ENCODE data around the gene LRRC63.
"Not testable (repeated sequence)": the region's sequence is repeated elsewhere in the genome, so short reads cannot be mapped to it uniquely, and the experiment has no call there.

The LRRC63 gene, protein sequence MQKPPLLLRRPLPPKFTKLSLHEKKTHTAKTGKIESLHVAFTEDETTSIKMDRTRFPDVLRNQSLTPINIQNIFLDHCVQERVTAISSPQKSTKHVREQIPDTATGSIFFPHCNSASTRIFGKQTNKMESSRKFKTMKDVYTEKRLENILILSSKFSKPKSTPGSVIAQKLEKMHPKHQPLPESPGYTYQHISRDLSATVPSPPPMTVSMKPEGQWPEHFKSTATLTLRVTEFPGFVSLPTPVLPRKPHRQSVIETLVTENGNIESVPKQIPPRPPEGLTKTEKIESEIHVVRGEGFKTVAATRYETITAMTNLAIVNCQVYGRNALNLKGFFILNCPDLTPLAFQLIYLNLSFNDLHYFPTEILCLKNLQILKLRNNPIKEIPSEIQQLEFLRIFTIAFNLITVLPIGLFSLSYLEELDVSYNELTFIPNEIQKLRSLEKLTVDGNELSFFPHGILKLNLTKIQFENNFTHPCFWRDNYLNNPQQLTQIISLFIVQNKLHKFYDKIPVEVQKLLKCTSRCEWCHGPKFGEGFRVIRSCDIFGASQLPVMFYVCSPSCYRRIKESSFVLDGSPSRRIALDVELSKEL

DNA sequence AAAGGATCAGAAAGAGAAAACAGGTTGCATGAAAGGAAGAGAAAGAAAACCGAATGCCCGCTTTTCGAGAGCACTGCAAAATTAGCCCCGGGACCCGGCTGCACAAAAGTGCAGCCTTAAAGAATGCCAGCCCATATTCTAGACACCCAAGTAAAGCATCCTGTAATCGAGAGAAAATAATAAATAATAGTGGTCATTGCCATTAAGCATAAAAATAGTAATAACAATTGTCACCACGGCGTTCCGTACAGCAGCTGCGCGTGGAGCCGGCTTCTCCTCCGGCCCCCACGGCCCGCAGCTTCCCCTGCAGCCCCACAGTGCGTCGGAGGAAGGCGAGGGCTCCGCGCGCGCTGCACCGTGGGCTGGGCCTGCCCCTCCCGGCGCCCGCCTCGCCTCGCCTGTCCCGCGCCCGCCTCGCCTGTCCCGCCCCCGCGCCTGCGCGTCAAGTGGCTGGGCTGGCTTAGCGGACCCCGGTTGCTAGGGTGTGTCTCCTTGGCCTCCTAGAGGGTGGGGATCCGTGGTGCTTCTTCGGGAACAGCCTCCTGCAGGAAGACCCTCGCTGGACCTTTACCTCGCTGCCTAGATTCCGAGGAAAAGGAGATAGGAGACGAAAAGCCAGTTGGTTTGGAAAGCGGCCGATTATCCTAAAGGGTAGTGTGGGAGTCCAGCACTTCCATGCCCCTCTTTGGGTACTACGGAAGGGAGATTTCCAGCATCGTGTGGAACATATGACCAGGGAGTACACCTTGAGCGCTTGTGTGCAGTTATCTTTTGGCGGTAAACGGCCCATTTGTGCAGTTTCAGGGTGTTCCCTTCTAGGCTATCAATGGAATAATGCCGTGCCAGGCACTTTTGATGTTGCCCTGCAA, at the start of gene LRRC63:
Gene LRRC63, plus strand, starts transcription at position 446 of the 869 bp plus-strand sequence. CDS start 1,107 bp downstream, outside the sequence.
- Histone ChIP-seq H3K27me3 (ENCODE audit: control insufficient read depth in 1 of 2, insufficient read depth in 2 of 2, low read length in 2 of 2) (no peaks in the 10 kb centered on the region), H3K4me3 (ENCODE audit: low read depth in 1 of 2, low read length in 2 of 2) (peak within 1 kb of the TSS; percentile 47 to 65), H3K4me1 (ENCODE audit: insufficient read depth, low read length) (peaks cover 5% of the 10 kb centered on the region), H3K27ac (ENCODE audit: low read depth, low read length) (no peak within 1 kb of the TSS), H3K9ac (ENCODE audit: low read length) (no peak within 1 kb of the TSS), H3K9me3 (ENCODE audit: low read length) (no peaks in the 10 kb centered on the region), H3K36me3 (ENCODE audit: insufficient read depth, low read length) (no peaks in the 10 kb centered on the region)

DNA sequence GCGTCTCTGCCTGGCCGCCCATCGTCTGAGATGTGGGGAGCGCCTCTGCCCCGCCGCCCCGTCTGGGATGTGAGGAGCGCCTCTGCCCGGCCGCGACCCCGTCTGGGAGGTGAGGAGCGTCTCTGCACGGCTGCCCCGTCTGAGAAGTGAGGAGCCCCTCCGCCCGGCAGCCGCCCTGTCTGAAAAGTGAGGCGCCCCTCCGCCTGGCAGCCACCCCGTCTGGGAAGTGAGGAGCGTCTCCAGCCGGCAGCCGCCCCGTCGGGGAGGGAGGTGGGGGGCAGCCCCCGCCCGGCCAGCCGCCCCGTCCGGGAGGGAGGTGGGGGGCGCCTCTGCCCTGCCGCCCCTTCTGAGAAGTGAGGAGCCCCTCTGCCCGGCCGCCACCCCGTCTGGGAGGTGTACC, 49.0 kb upstream of the LRRC63 start:
- not testable (repeated sequence) for H3K9me3 ChIP-seq (ENCODE audit: low read length)

DNA sequence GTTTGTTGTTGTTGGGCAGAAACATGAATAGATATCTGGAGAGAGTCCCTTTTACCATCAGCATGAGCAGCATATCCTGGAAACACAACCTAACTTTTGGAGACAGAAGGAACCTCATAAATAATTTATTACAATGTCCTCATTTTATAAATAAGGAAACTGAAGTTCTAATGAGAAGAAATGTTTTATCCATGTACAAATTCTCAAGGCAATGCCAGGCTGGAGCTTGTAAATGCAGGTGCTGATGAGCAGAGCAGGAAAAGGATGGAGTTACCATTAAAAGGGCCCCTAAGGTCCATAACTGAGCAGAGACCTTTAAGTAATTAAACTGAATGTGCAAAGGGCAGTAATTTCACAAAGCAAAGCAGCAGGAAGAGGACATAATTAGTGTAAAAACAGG, 47.1 kb upstream of the LRRC63 start:
- H3K36me3 ChIP-seq (ENCODE audit: insufficient read depth, low read length): no peaks in the 10 kb centered on the region
- no peaks in the 10 kb centered on the region for H3K4me1 ChIP-seq (ENCODE audit: insufficient read depth, low read length)
- no peak overlapping the region for H3K4me3 ChIP-seq (ENCODE audit: low read depth in 1 of 2, low read length in 2 of 2)
- H3K27ac ChIP-seq (ENCODE audit: low read depth, low read length): no peak overlapping the region
- H3K9me3 ChIP-seq (ENCODE audit: low read length): no peaks in the 10 kb centered on the region
- H3K27me3 ChIP-seq (ENCODE audit: control insufficient read depth in 1 of 2, insufficient read depth in 2 of 2, low read length in 2 of 2): no peaks in the 10 kb centered on the region
- H3K9ac ChIP-seq (ENCODE audit: low read length): no peak overlapping the region

More for the DNA sequence above, 49.0 kb upstream of the LRRC63 start:
- H3K27me3 ChIP-seq (ENCODE audit: control insufficient read depth in 1 of 2, insufficient read depth in 2 of 2, low read length in 2 of 2); H3K4me1 ChIP-seq (ENCODE audit: insufficient read depth, low read length); H3K9ac ChIP-seq (ENCODE audit: low read length); H3K4me3 ChIP-seq (ENCODE audit: low read depth in 1 of 2, low read length in 2 of 2); H3K27ac ChIP-seq (ENCODE audit: low read depth, low read length); H3K36me3 ChIP-seq (ENCODE audit: insufficient read depth, low read length): not testable (repeated sequence)

DNA sequence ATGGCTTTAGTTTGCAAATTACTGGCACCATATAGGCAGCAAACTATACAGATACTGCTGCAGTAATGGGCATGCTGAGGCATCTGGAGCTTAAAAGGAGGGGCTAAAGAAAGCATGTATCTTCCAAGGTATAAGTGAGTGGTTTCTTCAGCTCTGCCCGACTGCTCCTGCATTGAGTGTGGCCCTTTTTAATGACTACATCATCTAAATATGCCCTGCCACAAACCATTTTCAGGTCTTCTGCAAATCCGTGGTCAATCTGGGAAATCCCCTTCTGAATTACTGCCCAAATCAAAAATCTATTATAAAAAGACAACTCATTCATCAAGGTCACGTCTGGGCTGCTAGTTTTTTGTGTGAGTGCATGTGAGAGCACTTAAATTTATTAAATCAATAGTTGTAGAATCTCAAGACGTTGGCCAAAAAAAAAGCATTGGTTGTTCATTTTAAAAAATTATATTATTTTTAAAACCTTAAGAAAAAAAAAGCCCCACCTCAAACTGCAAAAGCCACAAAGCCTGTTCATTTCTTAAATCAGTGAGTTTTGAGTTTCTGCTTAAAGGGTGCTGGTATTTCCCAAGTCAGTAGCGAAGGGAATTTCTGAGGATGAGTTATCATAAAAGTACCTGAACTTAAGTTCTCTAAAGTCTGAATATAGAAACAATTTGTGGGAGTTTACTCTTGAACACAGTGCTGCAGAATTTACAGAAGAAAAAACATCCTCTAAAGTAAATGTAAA, 46.1 kb upstream of the LRRC63 start:
- Histone ChIP-seq H3K9ac (ENCODE audit: low read length) (no peak overlapping the region), H3K27me3 (ENCODE audit: control insufficient read depth in 1 of 2, insufficient read depth in 2 of 2, low read length in 2 of 2) (no peaks in the 10 kb centered on the region), H3K4me3 (ENCODE audit: low read depth in 1 of 2, low read length in 2 of 2) (no peak overlapping the region), H3K36me3 (ENCODE audit: insufficient read depth, low read length) (no peaks in the 10 kb centered on the region), H3K9me3 (ENCODE audit: low read length) (no peaks in the 10 kb centered on the region), H3K4me1 (ENCODE audit: insufficient read depth, low read length) (no peaks in the 10 kb centered on the region), H3K27ac (ENCODE audit: low read depth, low read length) (no peak overlapping the region)

DNA sequence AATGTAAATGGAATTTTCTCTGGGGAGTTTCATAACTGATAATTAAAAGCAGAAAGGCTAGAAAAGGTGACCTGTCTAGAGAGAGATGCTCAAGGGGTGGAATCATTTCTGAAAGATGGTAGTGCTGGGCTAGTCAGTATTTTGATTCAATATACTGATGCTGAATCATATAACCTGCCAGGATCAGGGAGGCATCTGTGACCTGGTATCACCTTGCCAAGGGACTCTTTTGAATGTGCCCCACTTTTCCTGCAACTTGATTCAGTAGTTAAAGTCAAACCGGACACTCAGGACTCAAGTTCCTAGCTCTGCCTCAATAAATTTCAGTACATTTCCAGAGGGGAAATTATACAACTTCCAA, 45.5 kb upstream of the LRRC63 start:
- Histone ChIP-seq H3K27ac (ENCODE audit: low read depth, low read length) (no peak overlapping the region), H3K9ac (ENCODE audit: low read length) (no peak overlapping the region), H3K4me1 (ENCODE audit: insufficient read depth, low read length) (no peaks in the 10 kb centered on the region), H3K36me3 (ENCODE audit: insufficient read depth, low read length) (no peaks in the 10 kb centered on the region), H3K9me3 (ENCODE audit: low read length) (no peaks in the 10 kb centered on the region), H3K4me3 (ENCODE audit: low read depth in 1 of 2, low read length in 2 of 2) (no peak overlapping the region), H3K27me3 (ENCODE audit: control insufficient read depth in 1 of 2, insufficient read depth in 2 of 2, low read length in 2 of 2) (no peaks in the 10 kb centered on the region)

DNA sequence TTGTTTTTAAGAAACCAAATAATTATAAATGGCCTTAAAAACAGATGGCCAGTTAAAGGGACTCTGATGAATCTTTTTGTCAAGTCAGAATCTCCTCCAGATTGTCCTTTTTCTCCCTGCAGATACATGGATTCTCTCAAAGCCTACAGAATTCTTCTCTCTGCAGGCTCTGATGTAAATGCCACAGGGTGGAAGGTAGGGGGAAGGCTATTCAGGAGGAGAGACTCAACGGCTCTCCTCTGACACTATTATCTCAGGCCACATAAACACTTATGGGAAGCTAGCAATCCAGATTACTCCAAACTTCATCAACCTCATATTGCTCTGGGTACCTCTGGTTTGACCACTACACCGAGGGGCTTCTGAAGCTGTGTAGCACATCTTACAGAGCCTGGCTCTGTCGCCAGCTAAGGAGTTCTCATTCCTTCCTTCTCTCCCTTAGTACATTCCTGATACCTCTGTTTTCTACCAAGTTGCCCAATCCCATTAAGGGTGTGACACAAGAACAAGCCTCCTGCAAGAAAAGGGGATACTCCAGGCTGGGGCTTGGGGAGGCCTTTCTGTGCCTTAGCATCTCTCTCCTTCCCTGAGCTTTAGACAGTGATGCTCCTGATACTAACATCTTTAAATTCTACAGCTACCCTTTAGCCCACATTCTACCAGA, 44.6 kb upstream of the LRRC63 start:
- Histone ChIP-seq H3K27me3 (ENCODE audit: control insufficient read depth in 1 of 2, insufficient read depth in 2 of 2, low read length in 2 of 2) (no peaks in the 10 kb centered on the region), H3K36me3 (ENCODE audit: insufficient read depth, low read length) (no peaks in the 10 kb centered on the region), H3K9me3 (ENCODE audit: low read length) (no peaks in the 10 kb centered on the region), H3K27ac (ENCODE audit: low read depth, low read length) (no peak overlapping the region), H3K4me3 (ENCODE audit: low read depth in 1 of 2, low read length in 2 of 2) (no peak overlapping the region), H3K9ac (ENCODE audit: low read length) (no peak overlapping the region), H3K4me1 (ENCODE audit: insufficient read depth, low read length) (no peaks in the 10 kb centered on the region)

DNA sequence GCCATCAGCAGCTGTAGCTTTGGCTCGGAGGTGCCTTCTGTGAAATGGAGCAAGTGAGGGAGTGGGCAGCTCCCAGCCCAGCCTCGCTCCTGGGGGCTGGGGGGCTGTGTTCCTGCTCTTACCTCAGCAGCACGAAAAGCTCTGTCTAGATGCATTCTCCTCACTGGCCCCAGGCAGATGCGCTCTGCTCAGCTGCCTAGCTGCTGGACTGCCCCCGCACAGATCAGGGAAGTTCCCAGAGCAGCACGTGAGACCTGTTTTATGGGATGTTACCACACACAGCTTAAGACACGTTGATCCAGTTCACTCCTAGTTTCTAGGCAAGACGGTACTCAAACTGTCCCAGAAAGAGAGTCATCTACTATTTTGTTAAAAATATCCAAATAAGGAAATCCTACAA, 43.4 kb upstream of the LRRC63 start:
- Histone ChIP-seq H3K27ac (ENCODE audit: low read depth, low read length) (no peak overlapping the region), H3K4me1 (ENCODE audit: insufficient read depth, low read length) (no peaks in the 10 kb centered on the region), H3K27me3 (ENCODE audit: control insufficient read depth in 1 of 2, insufficient read depth in 2 of 2, low read length in 2 of 2) (no peaks in the 10 kb centered on the region), H3K9me3 (ENCODE audit: low read length) (no peaks in the 10 kb centered on the region), H3K36me3 (ENCODE audit: insufficient read depth, low read length) (no peaks in the 10 kb centered on the region), H3K4me3 (ENCODE audit: low read depth in 1 of 2, low read length in 2 of 2) (no peak overlapping the region), H3K9ac (ENCODE audit: low read length) (no peak overlapping the region)

DNA sequence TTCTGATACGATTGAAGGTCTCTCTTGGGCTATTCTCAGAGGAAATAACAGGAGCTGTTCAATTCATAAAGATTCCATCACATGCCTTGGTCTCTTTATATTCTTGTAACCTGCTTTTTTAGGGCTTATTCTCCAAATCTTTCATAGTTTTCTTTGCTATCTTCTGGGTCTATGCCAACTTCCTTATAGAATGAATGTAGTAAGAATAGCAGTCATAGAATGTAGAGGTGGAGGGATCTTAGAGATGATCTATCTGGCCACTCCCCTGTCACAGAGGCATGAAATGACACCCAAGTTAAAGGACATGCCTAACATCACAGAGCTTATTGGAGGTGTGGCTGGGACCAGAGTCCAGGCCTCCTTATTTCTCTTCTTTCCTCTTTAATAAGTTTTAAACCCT, 42.9 kb upstream of the LRRC63 start:
- H3K9ac ChIP-seq (ENCODE audit: low read length): no peak overlapping the region
- no peaks in the 10 kb centered on the region for H3K27me3 ChIP-seq (ENCODE audit: control insufficient read depth in 1 of 2, insufficient read depth in 2 of 2, low read length in 2 of 2)
- no peaks in the 10 kb centered on the region for H3K4me1 ChIP-seq (ENCODE audit: insufficient read depth, low read length)
- H3K9me3 ChIP-seq (ENCODE audit: low read length): no peaks in the 10 kb centered on the region
- no peak overlapping the region for H3K4me3 ChIP-seq (ENCODE audit: low read depth in 1 of 2, low read length in 2 of 2)
- H3K27ac ChIP-seq (ENCODE audit: low read depth, low read length): no peak overlapping the region
- no peaks in the 10 kb centered on the region for H3K36me3 ChIP-seq (ENCODE audit: insufficient read depth, low read length)

DNA sequence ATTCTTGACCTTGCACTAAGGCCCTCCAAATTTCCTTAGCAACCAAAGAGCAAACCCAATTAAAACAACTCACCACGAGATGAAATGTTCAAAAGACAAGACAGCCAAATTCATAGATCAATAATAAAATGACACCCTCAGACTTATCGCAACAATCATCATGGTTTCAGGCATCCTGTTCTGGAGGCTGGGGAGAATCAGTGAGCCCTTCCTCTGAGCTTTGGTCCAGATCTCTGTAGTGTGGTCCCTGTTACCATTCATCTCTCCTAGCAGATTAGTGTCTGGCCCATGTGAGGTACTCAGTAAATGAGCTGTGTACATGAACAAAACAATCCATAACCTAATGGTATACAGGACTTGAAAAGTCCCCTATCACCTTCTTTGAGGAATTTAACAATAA, 42.0 kb upstream of the LRRC63 start:
- H3K9me3 ChIP-seq (ENCODE audit: low read length): no peaks in the 10 kb centered on the region
- H3K27me3 ChIP-seq (ENCODE audit: control insufficient read depth in 1 of 2, insufficient read depth in 2 of 2, low read length in 2 of 2): no peaks in the 10 kb centered on the region
- H3K4me1 ChIP-seq (ENCODE audit: insufficient read depth, low read length): no peaks in the 10 kb centered on the region
- H3K27ac ChIP-seq (ENCODE audit: low read depth, low read length): no peak overlapping the region
- H3K4me3 ChIP-seq (ENCODE audit: low read depth in 1 of 2, low read length in 2 of 2): no peak overlapping the region
- H3K9ac ChIP-seq (ENCODE audit: low read length): no peak overlapping the region
- no peaks in the 10 kb centered on the region for H3K36me3 ChIP-seq (ENCODE audit: insufficient read depth, low read length)

DNA sequence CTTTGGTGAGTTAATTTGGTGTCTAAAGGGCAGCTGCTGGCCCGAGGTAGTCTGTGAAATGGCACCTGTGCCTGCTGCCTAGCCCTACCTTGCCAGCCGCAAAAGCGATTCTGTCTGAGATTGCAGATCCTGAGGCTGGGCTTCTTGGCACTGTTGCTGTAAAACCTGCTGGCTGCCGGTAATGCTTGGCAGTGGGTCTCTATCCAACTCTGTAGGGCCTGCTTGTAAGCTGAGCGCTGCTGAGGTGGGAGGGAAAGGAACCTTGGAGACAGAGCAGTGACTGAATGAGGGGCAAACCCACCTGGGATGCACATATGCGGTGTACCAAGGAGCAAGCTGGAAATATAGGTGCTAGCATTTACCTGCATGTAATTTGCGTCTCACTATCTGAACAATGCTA, 41.5 kb upstream of the LRRC63 start:
- Histone ChIP-seq H3K4me3 (ENCODE audit: low read depth in 1 of 2, low read length in 2 of 2) (no peak overlapping the region), H3K4me1 (ENCODE audit: insufficient read depth, low read length) (no peaks in the 10 kb centered on the region)

More for the DNA sequence above, 41.5 kb upstream of the LRRC63 start:
- no peak overlapping the region for H3K9ac ChIP-seq (ENCODE audit: low read length)
- no peaks in the 10 kb centered on the region for H3K9me3 ChIP-seq (ENCODE audit: low read length)
- no peaks in the 10 kb centered on the region for H3K36me3 ChIP-seq (ENCODE audit: insufficient read depth, low read length)
- H3K27ac ChIP-seq (ENCODE audit: low read depth, low read length): no peak overlapping the region
- no peaks in the 10 kb centered on the region for H3K27me3 ChIP-seq (ENCODE audit: control insufficient read depth in 1 of 2, insufficient read depth in 2 of 2, low read length in 2 of 2)
